Measurements from ENCODE around the gene FUT3.
A peak's percentile ranks its signal among the peaks of the same experiment; 100 is the strongest.
"Not testable (repeated sequence)": the region's sequence is repeated elsewhere in the genome, so short reads cannot be mapped to it uniquely, and the experiment has no call there.

FUT3 gene

DNA sequence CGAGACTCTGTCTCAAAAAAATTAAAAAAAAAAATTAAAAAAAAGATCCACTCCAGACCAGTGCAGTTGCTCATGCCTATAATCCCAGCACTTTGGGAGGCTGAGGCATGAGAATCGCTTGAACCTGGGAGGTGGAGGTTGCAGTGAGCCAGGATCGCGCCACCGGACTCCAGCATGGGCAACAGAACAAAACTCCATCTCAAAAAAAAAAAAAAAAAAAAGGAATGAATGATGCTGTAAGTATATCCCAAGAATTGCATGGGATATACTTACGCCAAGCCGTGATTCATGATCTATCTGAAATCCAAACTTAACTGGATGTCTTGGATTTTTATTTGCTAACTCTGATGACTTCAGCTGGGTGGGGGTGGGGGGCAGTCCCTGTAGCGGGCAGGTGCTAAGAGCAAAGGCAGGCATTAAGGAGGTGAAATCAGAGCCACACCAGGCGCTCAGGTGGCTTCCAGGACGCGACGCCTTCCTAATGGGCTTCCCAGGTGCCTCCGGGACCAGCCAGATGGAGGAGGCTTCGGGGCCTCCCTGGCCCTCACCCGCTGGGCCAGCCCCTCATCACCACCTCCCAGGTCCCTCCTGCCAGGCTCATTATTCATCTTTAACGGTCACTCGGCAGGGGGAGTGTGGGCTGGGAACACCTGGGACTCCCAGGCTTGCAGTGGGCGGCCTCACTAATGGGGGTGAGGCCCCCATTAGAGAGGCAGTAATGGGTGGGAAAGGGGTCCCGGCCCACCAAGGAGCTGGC is 30.5 kb upstream of the FUT3 start:
- DNase-seq, result peak; percentile 57

GRCh38 chr19:5880604-5881078 is 29.4 kb upstream of the FUT3 start:
- peak; percentile 74 for DNase-seq

DNA sequence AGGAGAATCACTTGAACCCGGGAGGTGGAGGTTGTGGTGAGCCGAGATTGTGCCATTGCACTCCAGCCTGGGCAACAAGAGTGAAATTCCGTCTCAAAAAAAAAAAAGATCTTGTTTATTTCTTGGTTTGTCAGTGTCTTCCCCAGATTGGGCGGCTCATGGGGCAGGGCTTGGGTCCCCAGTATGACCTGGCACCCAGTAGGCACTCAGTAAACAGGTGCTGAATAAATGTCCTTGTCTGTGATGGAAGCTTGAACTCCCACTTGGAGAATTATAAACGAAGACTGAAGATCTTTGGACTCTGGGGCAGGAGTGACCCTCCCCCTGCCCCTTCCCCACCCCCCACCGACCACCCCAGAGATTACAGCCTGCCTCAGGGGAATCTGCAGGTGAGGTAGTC is 28.9 kb upstream of the FUT3 start:
- no peak for DNase-seq

DNA sequence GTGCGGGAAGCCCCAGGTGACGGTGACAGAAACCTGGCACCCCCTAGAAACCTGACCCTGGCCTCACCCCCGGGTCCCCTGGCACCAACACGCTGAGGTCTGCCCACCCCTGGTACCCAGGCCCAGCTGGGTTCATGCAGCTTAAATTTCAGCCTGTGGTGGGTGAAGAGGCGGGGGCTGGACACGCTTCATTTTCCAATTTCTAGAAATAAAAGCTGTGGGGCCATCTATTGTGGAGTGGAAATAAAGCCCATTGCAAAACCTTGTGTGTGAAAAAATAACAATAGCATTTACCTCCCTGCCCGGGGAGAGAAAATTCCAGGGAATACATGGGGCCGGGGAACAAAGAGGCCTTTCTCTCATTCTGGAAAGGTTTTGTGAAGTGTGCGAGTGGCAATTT is 26.6 kb upstream of the FUT3 start:
- DNase-seq, result no peak

DNA sequence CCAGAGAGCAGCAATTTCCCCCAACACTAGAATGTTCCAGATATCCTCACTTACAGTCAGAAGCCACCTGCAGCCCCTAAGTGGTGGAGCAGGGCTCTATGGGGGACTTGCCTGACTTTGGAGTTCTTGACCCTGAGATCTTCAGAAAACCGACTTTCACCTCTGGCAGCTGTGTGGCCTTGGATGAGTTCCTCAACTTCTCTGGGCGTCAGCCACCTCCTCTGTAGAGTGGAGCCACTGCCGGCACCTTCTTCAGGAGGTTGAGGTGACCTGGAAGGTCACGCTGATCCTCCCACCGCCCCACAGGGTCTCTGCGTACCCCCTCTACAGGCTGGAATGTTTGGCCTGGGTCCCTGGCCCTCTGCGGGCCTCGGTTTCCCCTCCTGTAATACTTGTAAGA is 26.2 kb upstream of the FUT3 start:
- no peak for DNase-seq

DNA sequence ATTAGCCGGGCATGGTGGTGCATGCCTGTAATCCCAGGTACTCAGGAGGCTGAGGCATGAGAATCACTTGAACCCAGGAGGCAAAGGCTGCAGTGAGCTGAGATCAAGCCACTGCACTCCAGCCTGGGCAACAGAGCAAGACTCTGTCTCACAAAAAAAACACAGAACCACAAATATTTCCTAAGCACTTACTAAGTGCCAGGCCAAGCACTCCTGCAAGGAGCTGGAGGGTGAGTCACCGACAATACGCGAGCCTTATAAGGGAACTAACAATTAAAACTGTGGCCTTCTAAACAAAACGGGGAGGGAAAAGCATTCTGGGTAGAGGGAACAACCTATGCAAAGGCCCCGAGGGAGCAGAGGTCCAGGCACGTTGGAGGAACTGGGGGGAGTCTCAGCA is 23.2 kb upstream of the FUT3 start:
- DNase-seq, result not testable (repeated sequence)

DNA sequence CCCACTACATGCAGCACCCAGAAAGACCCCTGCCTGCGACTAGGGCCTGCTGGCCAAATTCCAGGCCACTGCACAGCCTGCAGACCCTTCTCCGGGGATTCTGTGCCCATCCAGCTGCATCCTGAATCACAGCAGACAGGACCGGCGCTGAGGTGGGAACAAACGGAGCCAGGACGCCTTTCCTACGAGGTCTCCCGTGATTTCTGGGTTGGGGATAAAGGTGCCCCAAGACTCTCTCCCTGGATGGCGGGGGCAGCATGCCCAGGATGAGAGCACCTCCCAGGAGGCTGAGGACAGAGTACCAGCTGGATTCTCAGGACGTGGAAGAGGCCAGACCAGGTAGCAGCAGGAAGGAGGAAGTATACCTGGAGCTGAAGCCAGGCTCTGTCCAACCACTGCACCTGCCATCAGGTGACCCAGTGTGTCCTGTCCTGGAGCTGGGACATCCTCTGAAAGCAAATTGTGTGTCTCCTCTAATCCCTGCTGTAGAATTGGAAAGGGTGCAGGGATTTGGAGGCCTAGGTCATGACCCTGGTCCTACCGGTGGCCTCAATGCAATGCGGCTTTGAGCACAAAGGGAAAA is 22.5 kb upstream of the FUT3 start:
- DNase-seq, result no peak

GRCh38 chr19:5870986-5871394 is 19.7 kb upstream of the FUT3 start:
- DNase-seq, result no peak

DNA sequence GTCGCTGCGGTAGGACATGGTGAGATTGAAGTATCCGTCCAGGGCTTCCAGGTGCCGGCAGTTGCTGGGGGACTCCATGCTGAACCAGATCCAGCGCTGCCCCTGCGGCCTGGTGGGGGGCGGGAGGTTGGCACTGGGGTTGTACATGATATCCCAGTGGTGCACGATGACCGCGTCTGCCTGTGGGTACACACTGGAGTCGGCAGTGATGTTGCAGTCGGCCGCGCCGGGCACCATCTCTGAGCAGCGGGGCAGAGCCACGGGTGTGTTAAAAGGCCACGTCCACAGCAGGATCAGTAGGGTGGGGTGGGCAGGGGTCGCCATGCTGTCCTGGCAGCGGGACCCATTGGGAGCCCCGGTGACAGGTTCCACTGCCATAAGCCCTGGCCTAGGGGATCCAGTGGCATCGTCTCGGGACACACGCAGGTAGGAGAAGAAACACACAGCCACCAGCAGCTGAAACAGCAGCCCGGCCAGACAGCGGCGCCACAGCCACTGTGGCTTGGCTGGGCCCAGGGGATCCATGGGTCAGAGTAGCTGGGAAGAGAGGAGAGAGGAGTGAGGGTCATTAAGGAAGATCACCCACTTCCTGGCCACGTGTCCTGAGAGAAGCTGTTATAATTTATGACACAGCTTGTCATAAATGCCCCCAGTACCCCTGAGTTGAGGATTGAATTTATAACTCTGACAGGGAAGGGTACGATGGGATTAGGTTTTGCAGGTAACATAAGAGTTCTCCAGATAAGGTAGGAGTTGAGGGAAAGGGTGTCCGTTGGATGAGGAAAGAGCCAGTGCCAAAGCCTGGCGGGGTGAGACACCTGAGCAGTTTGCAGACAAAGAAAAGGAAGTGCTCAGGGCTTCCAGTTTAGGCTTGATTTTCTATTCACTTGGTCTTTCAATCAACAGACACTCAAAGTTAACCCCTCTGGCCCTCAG is 16.2 kb upstream of the FUT3 start:
- DNase-seq, result peak; percentile 56

DNA sequence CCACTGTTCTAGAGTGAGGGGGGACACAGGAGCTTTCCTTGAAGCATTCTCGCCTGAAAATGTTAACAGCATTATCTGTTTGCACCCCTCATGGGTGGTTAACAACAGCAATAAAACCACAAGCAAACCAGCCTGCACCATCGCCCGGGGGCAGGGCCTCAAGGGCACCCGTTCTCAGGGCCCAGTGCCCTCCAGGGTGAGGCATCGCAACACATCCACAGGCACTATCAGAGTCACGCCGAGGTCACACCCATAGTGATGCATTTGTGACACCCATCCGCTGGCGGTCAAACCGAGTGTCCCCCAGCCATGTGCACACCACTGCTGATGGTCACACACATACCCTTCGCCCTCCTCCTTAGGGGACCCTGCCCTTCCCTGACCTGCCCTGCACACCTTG is 14.5 kb upstream of the FUT3 start:
- no peak for DNase-seq

DNA sequence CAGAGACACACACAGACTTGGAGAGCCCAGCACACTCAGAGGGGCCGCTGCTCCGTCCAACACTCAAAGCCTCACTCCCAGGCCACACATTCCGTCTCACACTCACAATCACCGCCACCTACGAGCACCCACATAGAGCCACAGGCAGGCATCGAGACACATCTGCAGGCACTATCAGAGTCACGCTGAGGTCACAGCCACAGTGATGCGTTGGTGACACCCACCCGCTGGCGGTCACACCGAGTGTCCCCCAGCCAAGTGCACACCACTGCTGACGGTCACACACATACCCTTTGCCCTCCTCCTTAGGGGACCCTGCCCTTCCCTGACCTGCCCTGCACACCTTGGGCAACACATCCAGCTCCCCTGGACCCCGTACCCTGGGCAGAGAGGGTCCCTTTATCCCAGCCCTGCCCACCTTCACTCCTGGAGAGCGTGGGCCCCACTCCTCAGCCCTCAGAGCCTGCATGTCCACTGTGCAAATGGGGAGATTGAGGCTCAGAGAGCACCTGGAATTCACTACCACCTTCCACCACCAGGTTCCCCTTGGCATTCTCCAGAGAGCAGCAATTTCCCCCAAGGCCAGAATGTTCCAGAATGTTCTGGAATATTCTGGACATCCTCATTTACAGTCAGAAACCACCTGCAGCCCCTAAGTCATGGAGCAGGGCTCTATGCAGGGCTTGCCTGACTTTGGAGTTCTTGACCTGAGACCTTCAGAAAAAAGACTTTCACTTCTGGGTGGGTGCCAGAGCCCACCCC is 13.7 kb upstream of the FUT3 start:
- no peak for DNase-seq

DNA sequence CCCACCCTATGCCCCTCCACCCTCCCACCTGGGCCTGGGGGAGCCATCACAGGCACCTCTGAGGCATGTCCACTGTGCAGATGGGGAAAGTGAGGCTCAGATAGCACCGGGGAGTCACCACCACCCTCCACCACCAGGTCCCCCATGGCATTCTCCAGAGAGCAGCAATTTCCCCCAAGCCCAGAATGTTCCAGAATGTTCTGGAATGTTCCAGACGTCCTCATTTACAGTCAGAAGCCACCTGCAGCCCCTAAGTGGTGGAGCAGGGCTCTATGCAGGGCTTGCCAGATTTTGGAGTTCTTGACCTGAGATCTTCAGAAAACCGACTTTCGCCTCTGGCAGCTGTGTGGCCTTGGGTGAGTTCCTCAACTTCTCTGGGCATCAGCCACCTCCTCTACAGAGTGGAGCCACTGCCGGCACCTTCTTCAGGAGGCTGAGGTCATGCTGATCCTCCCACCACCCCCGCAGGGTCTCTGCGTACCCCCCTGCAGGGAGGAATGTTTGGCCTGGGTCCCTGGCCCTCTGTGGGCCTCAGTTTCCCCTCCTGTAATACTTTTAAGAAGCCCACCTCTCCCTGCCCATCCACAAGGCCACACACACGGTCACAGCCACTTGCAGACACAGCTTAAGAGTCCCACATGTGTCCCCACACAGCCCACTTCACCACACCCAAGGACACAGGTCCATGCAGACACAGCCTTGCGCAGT is 12.9 kb upstream of the FUT3 start:
- DNase-seq, result no peak

GRCh38 chr19:5863030-5863665 is 11.9 kb upstream of the FUT3 start:
- DNase-seq, result no peak

GRCh38 chr19:5857203-5858081 is 6.2 kb upstream of the FUT3 start:
- DNase-seq, result no peak

GRCh38 chr19:5855151-5855550 is 3.9 kb upstream of the FUT3 start:
- DNase-seq, result not testable (repeated sequence)

- DNase-seq, result not testable (repeated sequence)
Observed at GRCh38 chr19:5854121-5854520, 2.9 kb upstream of the FUT3 start.

- peak; percentile 71 for DNase-seq
Observed at GRCh38 chr19:5850743-5851293, 431 bp downstream of the FUT3 start.

DNA sequence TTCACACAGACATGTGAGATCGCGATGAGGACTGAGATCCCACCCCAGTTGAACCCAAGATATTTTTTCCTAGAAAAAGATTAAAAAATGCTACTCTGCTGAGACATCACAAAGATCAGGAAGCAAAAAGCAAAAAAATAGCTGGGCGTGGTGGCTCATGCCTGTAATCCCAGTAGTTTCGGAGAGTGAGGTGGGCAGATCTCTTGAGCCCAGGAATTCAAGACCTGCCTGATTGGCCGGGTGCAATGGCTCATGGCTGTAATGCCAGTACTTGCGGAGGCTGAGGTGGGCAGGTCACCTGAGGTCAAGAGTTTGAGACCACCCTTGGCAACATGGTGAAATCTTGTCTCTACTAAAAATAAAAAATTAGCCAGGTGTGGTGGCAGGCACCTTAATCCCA is 1.1 kb downstream of the FUT3 start:
- no peak for DNase-seq

DNA sequence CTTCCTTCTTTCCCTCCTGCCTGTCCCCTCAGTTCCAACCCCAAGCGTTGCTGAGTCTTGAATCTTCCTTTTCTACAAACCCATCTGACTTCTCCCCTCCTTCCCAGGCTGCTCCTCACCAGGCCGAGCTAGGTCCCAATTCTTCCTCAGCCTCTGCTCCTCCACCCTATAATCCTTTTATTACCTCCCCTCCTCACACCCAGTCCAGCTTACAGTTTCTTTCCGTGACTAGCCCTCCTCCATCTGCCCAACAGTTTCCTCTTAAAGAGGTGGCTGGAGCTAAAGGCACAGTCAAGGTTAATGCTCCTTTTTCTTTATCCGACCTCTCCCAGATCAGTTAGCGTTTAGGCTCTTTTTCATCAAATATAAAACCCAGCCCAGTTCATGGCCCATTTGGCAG is 2.6 kb downstream of the FUT3 start:
- DNase-seq, result not testable (repeated sequence)

DNA sequence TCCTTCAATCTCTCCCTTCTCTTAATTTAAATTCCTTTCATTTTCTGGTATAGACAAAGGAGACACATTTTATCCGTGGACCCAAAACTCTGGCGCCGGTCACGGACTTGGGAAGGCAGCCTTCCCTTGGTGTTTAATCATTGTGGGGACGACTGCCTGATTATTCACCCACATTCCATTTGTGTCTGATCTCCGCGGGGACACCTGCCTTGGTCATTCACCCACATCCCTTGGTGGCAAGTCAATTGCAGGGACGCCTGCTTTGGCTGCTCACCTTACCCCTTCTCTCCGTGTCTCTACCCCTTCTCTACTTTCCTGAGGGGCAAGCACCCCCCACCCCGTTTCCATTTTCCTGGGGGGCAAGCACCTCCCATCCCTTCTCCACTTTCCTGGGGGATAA is 3.4 kb downstream of the FUT3 start:
- DNase-seq, result not testable (repeated sequence)

Measured in NCI-H2029 (cell line).